GM10847 (cell line): ENCODE results near the gene SLC25A34.

Experiments used
- POLR2A ChIP-seq: IDR thresholded peaks from 2 replicates; pipeline ENCODE4 v1.6.1; 2011; ENCODE audit not compliant: insufficient read length; ENCODE audit errors: extremely low read depth

The SLC25A34 gene

GRCh38 chr1:15755021-15755645 lies 19.1 kb downstream of the SLC25A34 start:
- TF ChIP-seq POLR2A: no peak

- TF ChIP-seq POLR2A: no peak
Observed at GRCh38 chr1:15755646-15756040, 19.6 kb downstream of the SLC25A34 start.

- no peak for TF ChIP-seq POLR2A
Observed at GRCh38 chr1:15756143-15757015, 20.3 kb downstream of the SLC25A34 start.

GRCh38 chr1:15757016-15757543 lies 21.0 kb downstream of the SLC25A34 start:
- no peak for TF ChIP-seq POLR2A

GRCh38 chr1:15757575-15758342 lies 21.7 kb downstream of the SLC25A34 start:
- TF ChIP-seq POLR2A: no peak

GRCh38 chr1:15758343-15758931 lies 22.4 kb downstream of the SLC25A34 start, which contains the start of gene FBLIM1:
TSS of gene FBLIM1 (plus strand) at chr1:15758795. CDS start at chr1:15764984, 6,189 bp downstream.
- TF ChIP-seq POLR2A: no peak

- no peak for TF ChIP-seq POLR2A
Observed at GRCh38 chr1:15758953-15759661, 23.0 kb downstream of the SLC25A34 start.

GRCh38 chr1:15760520-15761211 lies 24.6 kb downstream of the SLC25A34 start:
- no peak for TF ChIP-seq POLR2A

GRCh38 chr1:15761366-15762128 lies 25.5 kb downstream of the SLC25A34 start:
- no peak for TF ChIP-seq POLR2A

GRCh38 chr1:15762546-15762945 lies 26.5 kb downstream of the SLC25A34 start:
- no peak for TF ChIP-seq POLR2A

GRCh38 chr1:15764269-15764764 lies 28.3 kb downstream of the SLC25A34 start:
- TF ChIP-seq POLR2A: no peak

- no peak for TF ChIP-seq POLR2A
Observed at GRCh38 chr1:15764890-15765289, 28.8 kb downstream of the SLC25A34 start.
